ENCODE results near the gene PIP5KL1.

- TF ChIP-seq POLR2A (IDR thresholded peaks at IDR 0.05; ENCODE audit: low read depth, low read length) (no peak), POU2F2 (IDR thresholded peaks at IDR 0.05; ENCODE audit: low read depth, low read length) (no peak)
Observed at GRCh38 chr9:127935765-127936221, 5.2 kb upstream of the PIP5KL1 start.
